Measurements from ENCODE around the gene CSAD. TPM values are rescaled to one million over a fixed set of nuclear protein-coding genes. Genes with fewer than 3 reads are reported as not detected.
A peak's percentile ranks its signal among the peaks of the same experiment; 100 is the strongest.

The CSAD gene
- total and polyA plus RNA-seq, 2 of the 13 experiments (the other 11 are each of a cell fraction or from before 2014, with no cell fraction given): 7.2 to 23.5 TPM

DNA sequence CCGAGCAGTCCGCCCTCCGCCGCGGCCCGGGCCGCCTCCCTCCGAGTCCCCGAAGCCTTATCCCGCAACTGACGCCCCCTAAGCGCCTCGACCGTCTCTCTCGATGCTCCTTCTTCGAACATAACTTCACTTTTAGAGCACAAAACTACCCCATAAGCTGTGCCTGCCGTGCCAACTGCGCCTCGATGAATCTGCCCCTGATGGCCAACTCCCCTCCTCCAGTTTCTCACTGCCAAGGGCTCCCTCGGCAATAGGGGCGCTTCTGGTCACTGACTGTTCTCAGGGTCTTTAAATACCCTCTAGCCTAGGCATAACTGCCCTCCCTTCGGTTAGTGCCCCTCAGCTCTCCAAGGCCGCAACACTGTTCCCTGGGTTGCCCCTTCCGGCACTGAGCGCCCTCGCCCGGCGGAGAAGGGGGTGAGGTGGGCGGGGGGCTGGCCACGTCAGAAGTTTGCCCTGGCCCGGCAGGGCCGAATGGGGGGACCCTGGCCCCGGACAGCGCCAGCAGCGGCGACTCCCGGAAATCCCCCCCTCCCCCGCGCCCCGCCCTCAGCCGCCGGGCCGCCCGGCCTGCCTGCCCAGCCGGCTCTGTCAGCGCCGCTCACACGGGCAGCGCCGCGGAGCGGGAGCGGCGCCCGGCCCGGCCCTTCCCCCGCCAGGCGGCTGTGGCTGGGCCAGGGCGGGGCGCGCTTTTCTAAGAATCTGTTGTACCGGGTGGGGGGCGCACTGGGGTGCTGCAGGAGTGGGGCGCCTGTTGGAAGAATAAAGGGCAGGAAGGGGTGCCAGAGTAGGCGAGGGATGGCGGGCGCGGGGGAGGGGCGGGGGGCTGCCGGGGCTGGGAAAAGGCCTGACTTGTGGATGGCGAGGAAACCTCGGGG lies 40.7 kb upstream of the CSAD start (continued):
- no peak for TF ChIP-seq ZNF24 (IDR thresholded peaks at IDR 0.05)
- TF ChIP-seq SIN3A (IDR thresholded peaks at IDR 0.05; ENCODE audit: borderline replicate concordance, low read depth, low read length): peak; percentile 54; the same call in 1 of the 2 replicates
- 0 out of 2 replicates have a peak, but pooled peaks have one; percentile 11 for TF ChIP-seq ZNF354B (CRISPR knock-in tag; IDR thresholded peaks at IDR 0.05)
- peak; percentile 46; the same call in 1 of the 2 replicates for TF ChIP-seq ZNF709 (CRISPR knock-in tag; IDR thresholded peaks at IDR 0.05)
- peak; percentile 78 for TF ChIP-seq ETV5 (CRISPR knock-in tag; IDR thresholded peaks at IDR 0.05; ENCODE audit: borderline replicate concordance)
- TF ChIP-seq ZNF501 (CRISPR knock-in tag; IDR thresholded peaks at IDR 0.05): peak; percentile 69; the same call in 1 of the 2 replicates
- no peak for TF ChIP-seq ZNF496 (CRISPR knock-in tag; IDR thresholded peaks at IDR 0.05; ENCODE audit: insufficient replicate concordance)
- TF ChIP-seq KDM3A (CRISPR knock-in tag; IDR thresholded peaks at IDR 0.05; ENCODE audit: low read depth): 0 out of 2 replicates have a peak, but pooled peaks have one; percentile 13
- TF ChIP-seq KMT2B (CRISPR knock-in tag; IDR thresholded peaks at IDR 0.05): no peak
- peak; percentile 51 for TF ChIP-seq GATAD2A (CRISPR knock-in tag; IDR thresholded peaks at IDR 0.05)
- peak; percentile 75; the same call in 1 of the 2 replicates for TF ChIP-seq FOXC1 (CRISPR knock-in tag; IDR thresholded peaks at IDR 0.05; ENCODE audit: borderline replicate concordance)
- TF ChIP-seq HOXA3 (CRISPR knock-in tag; IDR thresholded peaks at IDR 0.05): peak; percentile 28; the same call in 1 of the 2 replicates
- no peak for TF ChIP-seq NONO (IDR thresholded peaks at IDR 0.05)
- TF ChIP-seq NONO (CRISPR knock-in tag; conservative IDR thresholded peaks at IDR 0.05): peak; percentile 82
- peak; percentile 34; the same call in 1 of the 2 replicates for TF ChIP-seq REL (CRISPR knock-in tag; conservative IDR thresholded peaks at IDR 0.05)
- no peak for TF ChIP-seq ZMYM2 (CRISPR knock-in tag; IDR thresholded peaks at IDR 0.05)
- TF ChIP-seq RORA (CRISPR knock-in tag; IDR thresholded peaks at IDR 0.05): no peak
- TF ChIP-seq, protein P1, sequence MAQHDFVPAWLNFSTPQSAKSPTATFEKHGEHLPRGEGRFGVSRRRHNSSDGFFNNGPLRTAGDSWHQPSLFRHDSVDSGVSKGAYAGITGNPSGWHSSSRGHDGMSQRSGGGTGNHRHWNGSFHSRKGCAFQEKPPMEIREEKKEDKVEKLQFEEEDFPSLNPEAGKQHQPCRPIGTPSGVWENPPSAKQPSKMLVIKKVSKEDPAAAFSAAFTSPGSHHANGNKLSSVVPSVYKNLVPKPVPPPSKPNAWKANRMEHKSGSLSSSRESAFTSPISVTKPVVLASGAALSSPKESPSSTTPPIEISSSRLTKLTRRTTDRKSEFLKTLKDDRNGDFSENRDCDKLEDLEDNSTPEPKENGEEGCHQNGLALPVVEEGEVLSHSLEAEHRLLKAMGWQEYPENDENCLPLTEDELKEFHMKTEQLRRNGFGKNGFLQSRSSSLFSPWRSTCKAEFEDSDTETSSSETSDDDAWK (CRISPR knock-in tag; IDR thresholded peaks at IDR 0.05): no peak
- TF ChIP-seq PHF20 (CRISPR knock-in tag; IDR thresholded peaks at IDR 0.05): peak; percentile 61; the same call in 1 of the 2 replicates
- TF ChIP-seq TCF7 (IDR thresholded peaks at IDR 0.05; ENCODE audit: low read depth): no peak
- peak; percentile 59 for TF ChIP-seq ASH2L (IDR thresholded peaks at IDR 0.05; ENCODE audit: insufficient read length, low read depth, low read length)
- no peak for TF ChIP-seq LCORL (IDR thresholded peaks at IDR 0.05)
- TF ChIP-seq LCORL (CRISPR knock-in tag; IDR thresholded peaks at IDR 0.05): peak; percentile 66; the same call in 1 of the 2 replicates
- peak; percentile 47; the same call in 1 of the 2 replicates for TF ChIP-seq CREM (IDR thresholded peaks at IDR 0.05)
- no peak for TF ChIP-seq CREM (CRISPR knock-in tag; IDR thresholded peaks at IDR 0.05)
- TF ChIP-seq ZBTB7B (CRISPR knock-in tag; IDR thresholded peaks at IDR 0.05): peak; percentile 78
- peak; percentile 8; the same call in 1 of the 2 replicates for TF ChIP-seq RXRA (CRISPR knock-in tag; IDR thresholded peaks at IDR 0.05)
- TF ChIP-seq ZNF564 (CRISPR knock-in tag; IDR thresholded peaks at IDR 0.05): 0 out of 2 replicates have a peak, but pooled peaks have one; percentile 5

Data from HepG2 (cell line).